GM12874 (cell line): Measurements from ENCODE around the gene CCDC120.

Experiments used
- CTCF ChIP-seq: IDR thresholded peaks from 2 replicates; pipeline ENCODE4 v1.5.1; 2011; ENCODE audit warnings: low read depth, mild to moderate bottlenecking, control low read depth, low read length, moderate library complexity; ENCODE audit not compliant: insufficient read depth

Gene CCDC120

GRCh38 chrX:49039598-49040375 is 19.0 kb upstream of the CCDC120 start:
- no peak for TF ChIP-seq CTCF

GRCh38 chrX:49040376-49040955 is 18.3 kb upstream of the CCDC120 start:
- TF ChIP-seq CTCF, result no peak

- no peak for TF ChIP-seq CTCF
Measured at GRCh38 chrX:49041744-49042580, 16.8 kb upstream of the CCDC120 start.

- no peak for TF ChIP-seq CTCF
Measured at GRCh38 chrX:49042581-49043219, 16.1 kb upstream of the CCDC120 start.

GRCh38 chrX:49043220-49043986 is 15.4 kb upstream of the CCDC120 start, which contains the start of gene TFE3:
TSS of gene TFE3 (minus strand) at chrX:49043357. CDS start at chrX:49043226, 131 bp downstream.
- peak; percentile 51 for TF ChIP-seq CTCF

- TF ChIP-seq CTCF, result no peak
Measured at GRCh38 chrX:49043987-49044281, 14.9 kb upstream of the CCDC120 start.
